BE2C (cell line): ENCODE results near the gene STX3.
A peak's percentile ranks its signal among the peaks of the same experiment; 100 is the strongest.

Experiments
- DNase-seq: peaks from one replicate; pipeline ENCODE4 v3.0.0-alpha.2; 2020
- H3K27me3 ChIP-seq: fragments of 250-450 bp; sonication (Bioruptor Pico); 2 replicates; pipeline ENCODE4 v1.5.1; 2020; ENCODE audit warnings: mild to moderate bottlenecking
- H3K36me3 ChIP-seq: fragments of 250-450 bp; sonication (Bioruptor Pico); 2 replicates; pipeline ENCODE4 v1.5.1; 2020; ENCODE audit warnings: mild to moderate bottlenecking
- H3K4me1 ChIP-seq: fragments of 250-450 bp; sonication (Bioruptor Pico); 2 replicates; pipeline ENCODE4 v1.5.1; 2020
- H3K4me3 ChIP-seq: 2 replicates; pipeline ENCODE4 v1.5.1; 2011; ENCODE audit warnings: low read depth, low read length
- H3K9me3 ChIP-seq: fragments of 250-450 bp; sonication (Bioruptor Pico); 2 replicates; pipeline ENCODE4 v1.5.1; 2020
- TF ChIP-seq, protein P1 (sequence below): IDR thresholded peaks from 2 replicates; pipeline ENCODE4 v1.5.1; 2012; ENCODE audit warnings: mild to moderate bottlenecking, low read depth, low read length

STX3 gene

GRCh38 chr11:59801981-59802638 is 46.9 kb downstream of the STX3 start:
- TF ChIP-seq, protein P1, sequence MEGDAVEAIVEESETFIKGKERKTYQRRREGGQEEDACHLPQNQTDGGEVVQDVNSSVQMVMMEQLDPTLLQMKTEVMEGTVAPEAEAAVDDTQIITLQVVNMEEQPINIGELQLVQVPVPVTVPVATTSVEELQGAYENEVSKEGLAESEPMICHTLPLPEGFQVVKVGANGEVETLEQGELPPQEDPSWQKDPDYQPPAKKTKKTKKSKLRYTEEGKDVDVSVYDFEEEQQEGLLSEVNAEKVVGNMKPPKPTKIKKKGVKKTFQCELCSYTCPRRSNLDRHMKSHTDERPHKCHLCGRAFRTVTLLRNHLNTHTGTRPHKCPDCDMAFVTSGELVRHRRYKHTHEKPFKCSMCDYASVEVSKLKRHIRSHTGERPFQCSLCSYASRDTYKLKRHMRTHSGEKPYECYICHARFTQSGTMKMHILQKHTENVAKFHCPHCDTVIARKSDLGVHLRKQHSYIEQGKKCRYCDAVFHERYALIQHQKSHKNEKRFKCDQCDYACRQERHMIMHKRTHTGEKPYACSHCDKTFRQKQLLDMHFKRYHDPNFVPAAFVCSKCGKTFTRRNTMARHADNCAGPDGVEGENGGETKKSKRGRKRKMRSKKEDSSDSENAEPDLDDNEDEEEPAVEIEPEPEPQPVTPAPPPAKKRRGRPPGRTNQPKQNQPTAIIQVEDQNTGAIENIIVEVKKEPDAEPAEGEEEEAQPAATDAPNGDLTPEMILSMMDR = no peak
- Histone ChIP-seq H3K27me3 (no peaks in the 10 kb centered on the region), H3K36me3 (no peaks in the 10 kb centered on the region), H3K9me3 (no peaks in the 10 kb centered on the region), H3K4me3 (no peak overlapping the region), H3K4me1 (no peaks in the 10 kb centered on the region)
- DNase-seq = no peak

DNA sequence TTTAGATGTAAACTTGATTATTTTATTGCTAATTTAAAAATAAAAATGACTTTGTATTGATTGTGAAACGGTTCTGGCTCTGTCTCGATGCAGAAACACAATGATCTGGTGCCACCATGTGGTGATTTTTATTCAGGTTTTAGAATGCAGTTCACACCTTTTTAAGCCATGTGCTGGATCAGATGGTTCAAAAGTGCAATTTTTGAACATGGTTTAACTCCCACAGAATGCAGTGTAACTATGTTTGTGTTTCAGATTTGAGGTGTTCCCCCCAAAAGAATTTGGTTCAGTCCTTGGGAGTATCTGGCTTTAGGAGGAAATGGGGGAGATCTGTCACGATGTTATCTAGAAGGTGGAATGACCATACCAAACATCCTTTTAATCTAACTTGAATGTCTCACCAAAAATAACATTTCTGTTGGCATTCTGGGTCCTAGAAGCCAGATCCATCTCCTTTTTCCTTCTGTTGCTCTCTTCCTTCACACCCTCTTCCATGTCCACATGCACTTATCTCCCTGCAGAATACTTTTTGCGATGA is 47.5 kb downstream of the STX3 start:
- DNase-seq = peak; percentile 8
- Histone ChIP-seq H3K4me3 (no peak overlapping the region), H3K36me3 (no peaks in the 10 kb centered on the region), H3K4me1 (no peaks in the 10 kb centered on the region), H3K9me3 (no peaks in the 10 kb centered on the region), H3K27me3 (no peaks in the 10 kb centered on the region)
- TF ChIP-seq, protein P1 = peak; percentile 52

DNA sequence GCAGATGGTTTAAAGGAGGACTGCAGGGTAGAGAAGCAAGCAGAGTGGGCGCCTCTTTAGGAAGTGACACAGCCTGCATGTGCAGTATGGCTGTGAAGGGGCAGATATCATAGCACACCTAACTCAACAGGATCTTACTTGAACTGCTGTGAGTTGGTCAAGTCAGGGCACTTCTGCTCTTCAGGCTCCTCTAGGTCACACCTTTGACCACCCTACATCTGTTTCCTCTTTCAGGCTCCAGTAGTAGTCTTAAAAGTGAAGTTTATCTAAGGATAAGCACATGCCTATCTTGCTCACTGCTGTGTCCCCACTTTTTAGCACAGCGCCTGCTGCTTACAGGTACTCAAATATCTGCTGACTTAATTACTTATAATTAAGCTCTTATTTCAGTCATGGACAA is 48.9 kb downstream of the STX3 start:
- DNase-seq = no peak
- TF ChIP-seq, protein P1 = no peak
- Histone ChIP-seq H3K27me3 (no peaks in the 10 kb centered on the region), H3K9me3 (no peaks in the 10 kb centered on the region), H3K4me3 (no peak overlapping the region), H3K36me3 (no peaks in the 10 kb centered on the region), H3K4me1 (no peaks in the 10 kb centered on the region)

DNA sequence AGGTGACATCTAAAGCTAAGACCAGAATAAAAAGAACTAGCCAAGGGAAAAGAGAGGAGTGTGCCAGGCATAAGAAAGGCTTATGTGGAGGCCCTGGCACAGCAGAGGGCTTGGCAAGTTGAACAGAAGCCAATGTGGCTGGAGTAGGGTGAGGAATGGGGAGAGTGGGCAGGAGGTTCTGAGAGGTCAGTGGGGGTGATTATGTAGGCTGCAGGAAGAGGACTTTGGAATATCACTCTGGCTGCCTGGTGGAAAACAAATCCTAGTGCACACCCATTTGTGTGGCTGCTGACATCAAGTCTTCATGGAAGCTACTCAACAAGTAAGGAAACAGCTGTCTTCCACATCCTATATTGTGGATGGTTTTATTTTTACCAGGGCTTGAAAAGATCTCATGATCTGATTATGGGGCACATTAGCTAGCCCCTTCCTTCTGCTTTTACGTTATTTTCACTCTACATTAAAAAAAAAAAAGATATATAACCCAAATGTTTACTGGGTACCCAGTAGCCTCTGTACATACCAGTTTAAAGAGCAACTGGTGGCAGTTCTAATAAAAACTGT is 52.0 kb downstream of the STX3 start:
- TF ChIP-seq, protein P1 = no peak
- Histone ChIP-seq H3K27me3 (no peaks in the 10 kb centered on the region), H3K36me3 (no peaks in the 10 kb centered on the region), H3K4me3 (no peak overlapping the region), H3K9me3 (no peaks in the 10 kb centered on the region; the same call in 1 of the 2 replicates), H3K4me1 (no peaks in the 10 kb centered on the region)
- DNase-seq = no peak

- Histone ChIP-seq H3K27me3 (no peaks in the 10 kb centered on the region), H3K36me3 (no peaks in the 10 kb centered on the region), H3K9me3 (no peaks in the 10 kb centered on the region; the same call in 1 of the 2 replicates), H3K4me1 (no peaks in the 10 kb centered on the region), H3K4me3 (peak within 1 kb of the TSS; percentile 89)
- DNase-seq = peak; percentile 76
- TF ChIP-seq, protein P1 = no peak
These were observed 55.2 kb downstream of the STX3 start, which contains the start of gene MRPL16 for GRCh38 chr11:59810189-59810910. Gene MRPL16, minus strand, starts transcription at chr11:59810778. Its CDS starts 120 bp downstream, at chr11:59810658.
